ENCODE results near the gene ACMSD.

- TF ChIP-seq SIN3A (IDR thresholded peaks at IDR 0.05; ENCODE audit: borderline replicate concordance, insufficient read depth, low read length) (no peak), POLR2AphosphoS5 (IDR thresholded peaks at IDR 0.05; ENCODE audit: low read depth, low read length) (no peak), TAF1 (IDR thresholded peaks at IDR 0.05; ENCODE audit: borderline replicate concordance, insufficient read depth, low read length) (no peak)
Observed at GRCh38 chr2:134892282-134893035, 54.0 kb downstream of the ACMSD start.

All from PFSK-1 (cell line).